Measurements from ENCODE around the gene ELAPOR1. TPM values are rescaled to one million over a fixed set of nuclear protein-coding genes. Genes with fewer than 3 reads are reported as not detected.
"Not testable (repeated sequence)": the region's sequence is repeated elsewhere in the genome, so short reads cannot be mapped to it uniquely, and the experiment has no call there.

The ELAPOR1 gene
- total RNA-seq, 1 donor from 2014 or later: 0.97 TPM

GRCh38 chr1:109137958-109138357 lies 24.0 kb downstream of the ELAPOR1 start:
- DNase-seq (ENCODE audit: low spot score): no peak
- Mint-ChIP-seq H3K9me3 (ENCODE audit: low read depth) (no peaks in the 10 kb centered on the region), H3K4me1 (ENCODE audit: low read depth) (no peaks in the 10 kb centered on the region), H3K27ac (ENCODE audit: unreplicated experiment) (no peak overlapping the region), H3K27me3 (ENCODE audit: low read depth) (no peaks in the 10 kb centered on the region), H3K4me3 (ENCODE audit: unreplicated experiment) (no peak overlapping the region), H3K36me3 (ENCODE audit: low read depth) (no peaks in the 10 kb centered on the region)
- TF ChIP-seq, protein P1, sequence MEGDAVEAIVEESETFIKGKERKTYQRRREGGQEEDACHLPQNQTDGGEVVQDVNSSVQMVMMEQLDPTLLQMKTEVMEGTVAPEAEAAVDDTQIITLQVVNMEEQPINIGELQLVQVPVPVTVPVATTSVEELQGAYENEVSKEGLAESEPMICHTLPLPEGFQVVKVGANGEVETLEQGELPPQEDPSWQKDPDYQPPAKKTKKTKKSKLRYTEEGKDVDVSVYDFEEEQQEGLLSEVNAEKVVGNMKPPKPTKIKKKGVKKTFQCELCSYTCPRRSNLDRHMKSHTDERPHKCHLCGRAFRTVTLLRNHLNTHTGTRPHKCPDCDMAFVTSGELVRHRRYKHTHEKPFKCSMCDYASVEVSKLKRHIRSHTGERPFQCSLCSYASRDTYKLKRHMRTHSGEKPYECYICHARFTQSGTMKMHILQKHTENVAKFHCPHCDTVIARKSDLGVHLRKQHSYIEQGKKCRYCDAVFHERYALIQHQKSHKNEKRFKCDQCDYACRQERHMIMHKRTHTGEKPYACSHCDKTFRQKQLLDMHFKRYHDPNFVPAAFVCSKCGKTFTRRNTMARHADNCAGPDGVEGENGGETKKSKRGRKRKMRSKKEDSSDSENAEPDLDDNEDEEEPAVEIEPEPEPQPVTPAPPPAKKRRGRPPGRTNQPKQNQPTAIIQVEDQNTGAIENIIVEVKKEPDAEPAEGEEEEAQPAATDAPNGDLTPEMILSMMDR (IDR thresholded peaks at IDR 0.05): no peak

- DNase-seq (ENCODE audit: low spot score): no peak
- H3K9me3 Mint-ChIP-seq (ENCODE audit: low read depth): no peaks in the 10 kb centered on the region
- no peak overlapping the region for H3K4me3 Mint-ChIP-seq (ENCODE audit: unreplicated experiment)
- TF ChIP-seq, protein P1 (IDR thresholded peaks at IDR 0.05): no peak
- no peaks in the 10 kb centered on the region for H3K27me3 Mint-ChIP-seq (ENCODE audit: low read depth)
- no peaks in the 10 kb centered on the region for H3K36me3 Mint-ChIP-seq (ENCODE audit: low read depth)
- no peak overlapping the region for H3K27ac Mint-ChIP-seq (ENCODE audit: unreplicated experiment)
- no peaks in the 10 kb centered on the region for H3K4me1 Mint-ChIP-seq (ENCODE audit: low read depth)
Measured at GRCh38 chr1:109138358-109138757, 24.4 kb downstream of the ELAPOR1 start.

DNA sequence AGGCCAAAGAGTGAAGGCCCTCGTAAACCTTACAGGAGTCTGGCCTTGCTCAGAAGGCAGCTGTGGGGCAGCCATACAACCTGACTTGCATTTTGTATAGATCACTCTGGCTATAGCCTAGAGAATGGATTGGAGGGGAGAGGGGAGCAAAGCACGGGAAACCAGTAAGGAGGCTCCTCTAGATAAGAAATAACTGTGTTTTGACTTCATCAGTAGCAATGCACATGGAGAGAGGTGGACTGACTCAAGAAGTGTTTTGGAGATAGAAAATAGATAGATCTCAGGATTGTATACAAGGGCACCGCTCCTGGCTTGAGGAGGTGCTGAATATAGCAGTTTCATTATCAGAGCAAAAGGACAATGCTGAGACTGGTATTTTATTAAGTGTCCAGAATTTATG lies 26.5 kb downstream of the ELAPOR1 start:
- Mint-ChIP-seq H3K27me3 (ENCODE audit: low read depth) (no peaks in the 10 kb centered on the region), H3K27ac (ENCODE audit: unreplicated experiment) (no peak overlapping the region), H3K4me1 (ENCODE audit: low read depth) (no peaks in the 10 kb centered on the region), H3K36me3 (ENCODE audit: low read depth) (no peaks in the 10 kb centered on the region), H3K4me3 (ENCODE audit: unreplicated experiment) (no peak overlapping the region), H3K9me3 (ENCODE audit: low read depth) (no peaks in the 10 kb centered on the region)
- TF ChIP-seq, protein P1 (IDR thresholded peaks at IDR 0.05): no peak
- DNase-seq (ENCODE audit: low spot score): no peak

DNA sequence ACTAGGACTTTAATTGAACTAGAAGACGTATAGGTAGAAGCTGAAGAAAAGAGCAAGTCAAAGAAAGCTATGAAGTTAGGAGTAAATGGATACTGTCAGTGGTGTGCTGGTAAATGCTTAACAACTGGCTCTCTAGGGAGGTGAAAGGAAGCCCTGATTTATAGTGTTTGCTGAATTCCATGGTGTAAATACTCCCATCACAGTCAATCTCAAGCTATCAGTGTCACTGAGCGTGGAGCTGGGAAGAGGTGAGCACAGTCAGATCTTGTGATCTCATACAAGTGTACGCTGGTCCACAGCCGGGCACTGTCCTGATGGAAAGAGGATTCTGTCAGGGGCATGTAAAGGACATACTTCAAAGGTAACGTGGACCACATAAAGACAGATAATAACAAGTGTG lies 28.3 kb downstream of the ELAPOR1 start:
- Mint-ChIP-seq H3K27ac (ENCODE audit: unreplicated experiment) (no peak overlapping the region), H3K36me3 (ENCODE audit: low read depth) (no peaks in the 10 kb centered on the region), H3K4me3 (ENCODE audit: unreplicated experiment) (no peak overlapping the region), H3K9me3 (ENCODE audit: low read depth) (no peaks in the 10 kb centered on the region), H3K4me1 (ENCODE audit: low read depth) (no peaks in the 10 kb centered on the region), H3K27me3 (ENCODE audit: low read depth) (no peaks in the 10 kb centered on the region)
- DNase-seq (ENCODE audit: low spot score): no peak
- TF ChIP-seq, protein P1 (IDR thresholded peaks at IDR 0.05): no peak

GRCh38 chr1:109142725-109143124 lies 28.8 kb downstream of the ELAPOR1 start:
- not testable (repeated sequence) for H3K27ac Mint-ChIP-seq (ENCODE audit: unreplicated experiment); H3K36me3 Mint-ChIP-seq (ENCODE audit: low read depth); H3K27me3 Mint-ChIP-seq (ENCODE audit: low read depth); H3K9me3 Mint-ChIP-seq (ENCODE audit: low read depth); DNase-seq (ENCODE audit: low spot score); H3K4me3 Mint-ChIP-seq (ENCODE audit: unreplicated experiment); H3K4me1 Mint-ChIP-seq (ENCODE audit: low read depth)

- no peak overlapping the region for H3K4me3 Mint-ChIP-seq (ENCODE audit: unreplicated experiment)
- no peak for DNase-seq (ENCODE audit: low spot score)
- no peak overlapping the region for H3K27ac Mint-ChIP-seq (ENCODE audit: unreplicated experiment)
- TF ChIP-seq, protein P1 (IDR thresholded peaks at IDR 0.05): no peak
- H3K9me3 Mint-ChIP-seq (ENCODE audit: low read depth): no peaks in the 10 kb centered on the region
- no peaks in the 10 kb centered on the region for H3K27me3 Mint-ChIP-seq (ENCODE audit: low read depth)
- peaks cover 26% of the 10 kb centered on the region for H3K4me1 Mint-ChIP-seq (ENCODE audit: low read depth)
- no peaks in the 10 kb centered on the region for H3K36me3 Mint-ChIP-seq (ENCODE audit: low read depth)
Measured at GRCh38 chr1:109148987-109149561, 35.2 kb downstream of the ELAPOR1 start.
